Measurements from ENCODE around the gene PDGFRB.

PDGFRB gene

GRCh38 chr5:150131978-150132694 lies 23.5 kb downstream of the PDGFRB start:
- DNase-seq (ENCODE audit: low read depth in 2 of 3, low spot score in 1 of 3): no peak

- no peak for DNase-seq (ENCODE audit: low read depth in 2 of 3, low spot score in 1 of 3)
Measured at GRCh38 chr5:150131461-150131860, 24.2 kb downstream of the PDGFRB start.

- no peak for DNase-seq (ENCODE audit: low read depth in 2 of 3, low spot score in 1 of 3)
Measured at GRCh38 chr5:150130493-150130922, 25.1 kb downstream of the PDGFRB start.

- DNase-seq (ENCODE audit: low read depth in 2 of 3, low spot score in 1 of 3): peak; percentile 18 to 49 (median 25)
Measured at GRCh38 chr5:150129813-150130492, 25.7 kb downstream of the PDGFRB start.

GRCh38 chr5:150129454-150129812 lies 26.2 kb downstream of the PDGFRB start:
- no peak for DNase-seq (ENCODE audit: low read depth in 2 of 3, low spot score in 1 of 3)

- DNase-seq (ENCODE audit: low read depth in 2 of 3, low spot score in 1 of 3): no peak
Measured at GRCh38 chr5:150126921-150127265, 28.8 kb downstream of the PDGFRB start.

GRCh38 chr5:150126199-150126920 lies 29.3 kb downstream of the PDGFRB start:
- no peak for DNase-seq (ENCODE audit: low read depth in 2 of 3, low spot score in 1 of 3)

- no peak for DNase-seq (ENCODE audit: low read depth in 2 of 3, low spot score in 1 of 3)
Measured at GRCh38 chr5:150125334-150125733, 30.3 kb downstream of the PDGFRB start.

- no peak for DNase-seq (ENCODE audit: low read depth in 2 of 3, low spot score in 1 of 3)
Measured at GRCh38 chr5:150124596-150124995, 31.0 kb downstream of the PDGFRB start.

- DNase-seq (ENCODE audit: low read depth in 2 of 3, low spot score in 1 of 3): no peak
Measured at GRCh38 chr5:150124111-150124557, 31.5 kb downstream of the PDGFRB start.

- DNase-seq (ENCODE audit: low read depth in 2 of 3, low spot score in 1 of 3): no peak
Measured at GRCh38 chr5:150123542-150123941, 32.1 kb downstream of the PDGFRB start.

- DNase-seq (ENCODE audit: low read depth in 2 of 3, low spot score in 1 of 3): no peak
Measured at GRCh38 chr5:150122536-150123481, 32.8 kb downstream of the PDGFRB start.

- DNase-seq (ENCODE audit: low read depth in 2 of 3, low spot score in 1 of 3): peak in 1 of 3 donors; percentile 6
Measured at GRCh38 chr5:150122158-150122510, 33.5 kb downstream of the PDGFRB start.

- no peak for DNase-seq (ENCODE audit: low read depth in 2 of 3, low spot score in 1 of 3)
Measured at GRCh38 chr5:150121448-150122157, 34.0 kb downstream of the PDGFRB start.

GRCh38 chr5:150120617-150121447 lies 34.8 kb downstream of the PDGFRB start:
- DNase-seq (ENCODE audit: low read depth in 2 of 3, low spot score in 1 of 3): no peak

- no peak for DNase-seq (ENCODE audit: low read depth in 2 of 3, low spot score in 1 of 3)
Measured at GRCh38 chr5:150120062-150120441, 35.6 kb downstream of the PDGFRB start.

- no peak for DNase-seq (ENCODE audit: low read depth in 2 of 3, low spot score in 1 of 3)
Measured at GRCh38 chr5:150119421-150120061, 36.1 kb downstream of the PDGFRB start.

- no peak for DNase-seq (ENCODE audit: low read depth in 2 of 3, low spot score in 1 of 3)
Measured at GRCh38 chr5:150118561-150119229, 37.0 kb downstream of the PDGFRB start.
